HepG2 (cell line): ENCODE measurements around the gene LRRC70. TPM values are rescaled to one million over a fixed set of nuclear protein-coding genes. Genes with fewer than 3 reads are reported as not detected.

Source experiments
- ATAC-seq: fragments of 200-7000 bp; cut with Tn5 transposase; 3 replicates; pipeline ENCODE4 v1.9.1; 2020; ENCODE audit warnings: mild to moderate bottlenecking, moderate library complexity
- BruUV-seq: library from RNA; stranded (reverse); fragments of 400-500 nt; replicated peaks from 2 replicates; lab custom pipeline; 2021; lab: Mats Ljungman, UMichigan
- CTCF ChIA-PET: fragments of 300-600 bp; formaldehyde crosslinking; extraction: SDS; loops from one replicate; lab custom pipeline; 2021; ENCODE audit warnings: low total read pairs, inconsistent platforms, low intra/inter-chr PET ratio; lab: Yijun Ruan, JAX
- POLR2A ChIA-PET: fragments of 350-600 bp; sonication (Branson Sonifier 250); formaldehyde crosslinking; loops from one replicate; lab custom pipeline; 2020; ENCODE audit warnings: antibody characterized with exemption, inconsistent platforms; lab: Yijun Ruan, JAX
- DNase-seq: peaks from one replicate; pipeline ENCODE4 v3.0.0-alpha.2; 2015; ENCODE audit warnings: low spot score
- FAIRE-seq: peaks from 3 replicates; lab custom pipeline; 2011; peaks lifted over from hg19 to GRCh38; lab: Jason Lieb, UNC
- H2AFZ ChIP-seq: one replicate; pipeline ENCODE4 v1.6.1; 2011; ENCODE audit warnings: low read length, inconsistent platforms
- H3K27ac ChIP-seq: fragments of 300-600 bp; 3 replicates; pipeline ENCODE4 v1.8.0; 2011; ENCODE audit warnings: mixed run types, mild to moderate bottlenecking, mixed read lengths, low read length, inconsistent platforms; ENCODE audit not compliant: insufficient read depth; ENCODE audit errors: extremely low read length
- H3K27me3 ChIP-seq, 2 experiments: fragments of 200-600 bp in 1 of 2; 2 replicates in 1 of 2; 3 replicates in 1 of 2; pipeline versions ENCODE4 v1.6.0 to v1.8.0; 2011; ENCODE audit warnings: low read length in 2 of 2, mild to moderate bottlenecking in 2 of 2, moderate library complexity in 2 of 2, inconsistent platforms in 1 of 2; ENCODE audit not compliant: insufficient read depth in 2 of 2, control insufficient read depth in 1 of 2
- H3K36me3 ChIP-seq, 2 experiments: fragments of 200-600 bp in 1 of 2; replicated peaks in 1 of 2; 2 replicates in 1 of 2; 3 replicates in 1 of 2; pipeline versions ENCODE4 v1.5.1 to v1.8.0; 2011; ENCODE audit warnings: low read length in 2 of 2, inconsistent platforms in 1 of 2; ENCODE audit not compliant: insufficient read depth in 2 of 2, control insufficient read depth in 1 of 2
- H3K4me1 ChIP-seq: 2 replicates; pipeline ENCODE4 v1.5.1; 2012; ENCODE audit warnings: low read length, inconsistent platforms; ENCODE audit not compliant: insufficient read depth
- H3K4me2 ChIP-seq: 2 replicates; pipeline ENCODE4 v1.6.0; 2011; ENCODE audit warnings: low read depth, low read length, inconsistent platforms
- H3K4me3 ChIP-seq, 3 experiments: fragments of 200-600 bp in 1 of 3; sonication (generic), shearing (Covaris generic) in 1 of 3; replicated peaks in 1 of 3; 2 replicates each; pipeline ENCODE4 v1.5.1; 2011 to 2016; ENCODE audit warnings: low read length in 3 of 3, inconsistent platforms in 2 of 3, low read depth in 2 of 3, mild to moderate bottlenecking in 2 of 3, control low read depth in 1 of 3, mixed read lengths in 1 of 3; ENCODE audit not compliant: insufficient read depth in 1 of 3
- H3K79me2 ChIP-seq: one replicate; pipeline ENCODE4 v1.6.1; 2011; ENCODE audit warnings: low read length, inconsistent platforms; ENCODE audit not compliant: insufficient read depth
- H3K9ac ChIP-seq: 2 replicates; pipeline ENCODE4 v1.6.0; 2011; ENCODE audit warnings: mild to moderate bottlenecking, low read depth, low read length, inconsistent platforms; ENCODE audit not compliant: insufficient read depth
- H3K9me3 ChIP-seq: 2 replicates; pipeline ENCODE4 v1.5.1; 2012; ENCODE audit warnings: mild to moderate bottlenecking, low read length
- H4K20me1 ChIP-seq: 2 replicates; pipeline ENCODE4 v1.6.0; 2011; ENCODE audit warnings: inconsistent platforms, mild to moderate bottlenecking, low read length, moderate library complexity; ENCODE audit not compliant: insufficient read depth
- DRAP1 ChIP-seq: IDR thresholded peaks from 2 replicates; pipeline ENCODE4 v1.6.1; 2016; ENCODE audit warnings: missing genetic modification reagents, missing compliant biosample characterization
- GABPB1 ChIP-seq: IDR thresholded peaks from 2 replicates; pipeline ENCODE4 v1.6.1; 2016; ENCODE audit warnings: mild to moderate bottlenecking, missing genetic modification reagents, moderate library complexity, missing compliant biosample characterization
- HOXA3 ChIP-seq: sonication (generic); formaldehyde crosslinking; IDR thresholded peaks from 2 replicates; pipeline ENCODE4 v1.5.0; 2020; ENCODE audit warnings: missing genetic modification reagents
- RBM22 ChIP-seq: fragments of 200-400 bp; formaldehyde crosslinking; optimal IDR thresholded peaks from 2 replicates; pipeline ENCODE3; 2017; ENCODE audit warnings: mild to moderate bottlenecking, low read length, moderate library complexity
- RELA ChIP-seq: sonication (generic); formaldehyde crosslinking; IDR thresholded peaks from 2 replicates; pipeline ENCODE4 v1.4.0; 2020; ENCODE audit warnings: missing genetic modification reagents
- SKIL ChIP-seq: sonication (generic); formaldehyde crosslinking; IDR thresholded peaks from 2 replicates; pipeline ENCODE4 v1.8.0; 2022; ENCODE audit warnings: missing genetic modification reagents, mild to moderate bottlenecking, moderate library complexity, borderline replicate concordance
- ZGPAT ChIP-seq: IDR thresholded peaks from 2 replicates; pipeline ENCODE4 v1.6.1; 2016; ENCODE audit warnings: mild to moderate bottlenecking
- ZNF143 ChIP-seq: sonication (generic); formaldehyde crosslinking; IDR thresholded peaks from 2 replicates; pipeline ENCODE4 v1.4.0; 2020; ENCODE audit warnings: missing genetic modification reagents
- ZNF207 ChIP-seq: fragments of 450-650 bp; IDR thresholded peaks from 2 replicates; pipeline ENCODE4 v1.6.1; 2016; ENCODE audit warnings: antibody characterized with exemption, borderline replicate concordance
- ZNF530 ChIP-seq: sonication (generic); formaldehyde crosslinking; IDR thresholded peaks from 2 replicates; pipeline ENCODE4 v1.5.0; 2020; ENCODE audit warnings: low read depth, mild to moderate bottlenecking, missing genetic modification reagents
- ZNF646 ChIP-seq: sonication (generic); formaldehyde crosslinking; IDR thresholded peaks from 2 replicates; pipeline ENCODE4 v1.9.0; 2021; ENCODE audit warnings: mild to moderate bottlenecking, missing genetic modification reagents
- ZNF670 ChIP-seq: sonication (generic); formaldehyde crosslinking; IDR thresholded peaks from 2 replicates; pipeline ENCODE4 v1.8.0; 2022; ENCODE audit warnings: mild to moderate bottlenecking, missing genetic modification reagents, borderline replicate concordance
- ZNF710 ChIP-seq: sonication (generic); formaldehyde crosslinking; IDR thresholded peaks from 2 replicates; pipeline ENCODE4 v1.5.0; 2020; ENCODE audit warnings: mild to moderate bottlenecking, missing genetic modification reagents, borderline replicate concordance
- WGBS: methylation state at CpG from one replicate; pipeline ENCODE4 v1.1.6; 2017; ENCODE audit warnings: low lambda C conversion rate; 5-methylcytosine and 5-hydroxymethylcytosine counted together
- in situ Hi-C: cut with HindIII; loops from 2 replicates; pipeline ENCODE4 v1.10.0; 2017; ENCODE audit warnings: low pct_unique_long_range_greater_than_20kb; ENCODE audit not compliant: extremely low pct_ligation_motif_present
- intact Hi-C: fragments of 100-400 bp; cut with micrococcal nuclease; formaldehyde crosslinking; loops from one replicate; pipeline ENCODE4 v1.10.0; 2022; ENCODE audit not compliant: unreplicated experiment
- polyA plus RNA-seq, 8 experiments: library from polyadenylated mRNA; depleted of rRNA in 3 of 8; stranded (reverse) in 7 of 8; unstranded in 1 of 8; fragments of >200 nt; fragmentation: Illumina TruSeq in 4 of 8; extraction: Trizol in 4 of 8; gene quantifications; 2 replicates each; pipeline versions ENCODE4 v1.2.1 to v1.2.3, GENCODE V29; 2011 to 2016; ENCODE audit warnings: low read depth in 4 of 8, missing spikeins in 1 of 8, mixed read lengths in 1 of 8; ENCODE audit not compliant: insufficient read depth in 1 of 8
- total RNA-seq, 5 experiments: library from RNA; depleted of rRNA; stranded (reverse); fragments of >200 nt; fragmentation: Illumina TruSeq; extraction: Trizol; gene quantifications; 2 replicates each; pipeline ENCODE4 v1.2.3, GENCODE V29; 2016; ENCODE audit warnings: low read depth in 1 of 5

The LRRC70 gene
- total and polyA plus RNA-seq, 2 of the 13 experiments (the other 11 are each of a cell fraction or from before 2014, with no cell fraction given), result 0.05 to 0.71 TPM

GRCh38 chr5:62575489-62575888 lies 3.1 kb upstream of the LRRC70 start:
- no TSS peak for BruUV-seq
- Histone ChIP-seq H3K9me3 (no peaks in the 10 kb centered on the region), H3K4me1 (no peaks in the 10 kb centered on the region), H3K27me3 (no peaks in the 10 kb centered on the region), H3K4me2 (no peak overlapping the region), H3K79me2 (no peaks in the 10 kb centered on the region), H3K27ac (no peak overlapping the region), H4K20me1 (no peaks in the 10 kb centered on the region), H2AFZ (no peak overlapping the region), H3K4me3 (no peak overlapping the region), H3K36me3 (peaks cover 0 to 7% of the 10 kb centered on the region in 2 experiments; a peak in 3 of 5 replicates), H3K9ac (no peak overlapping the region)
- 100% methylated on average over 1 of the region's 1 CpG for whole genome bisulfite sequencing
- intact Hi-C loops (no loop called here), in situ Hi-C loops (no loop called here)
- FAIRE-seq (no peak), ATAC-seq (no peak), DNase-seq (no peak)
- CTCF ChIA-PET, result no interaction called here
- TF ChIP-seq ZNF670, result no peak
- no peak for TF ChIP-seq RELA
- TF ChIP-seq DRAP1, result no peak
- no peak for TF ChIP-seq ZNF143 (CRISPR knock-in tag)
- TF ChIP-seq HOXA3, result no peak
- no peak for TF ChIP-seq RBM22
- no peak for TF ChIP-seq ZGPAT (CRISPR knock-in tag)
- no peak for TF ChIP-seq GABPB1 (CRISPR knock-in tag)
- TF ChIP-seq ZNF646, result no peak
- TF ChIP-seq ZNF530 (CRISPR knock-in tag), result no peak
- no peak for TF ChIP-seq SKIL
- no peak for TF ChIP-seq ZNF207
- no peak for TF ChIP-seq ZNF710 (CRISPR knock-in tag)
- POLR2A ChIA-PET, result no interaction called here
